ENCODE results near the gene GPR101.

- TF ChIP-seq CTCF (conservative IDR thresholded peaks at IDR 0.05) (no peak), ZFX (IDR thresholded peaks at IDR 0.05) (no peak)
These were observed 7.5 kb upstream of the GPR101 start for GRCh38 chrX:137041329-137041728.

All from C4-2B (cell line).